Lung (tissue), 12 donors: Measurements from ENCODE around the gene CPTP. TPM values are rescaled to one million over a fixed set of nuclear protein-coding genes. Genes with fewer than 3 reads are reported as not detected.

ENCODE experiments used
- ATAC-seq: fragments of 200-7000 bp; cut with Tn5 transposase; one replicate; pipeline ENCODE4 v1.9.1; 2020; ENCODE audit warnings: moderate number of reproducible peaks; ENCODE audit not compliant: insufficient read depth, low FRiP score
- DNase-seq, 3 donors: peaks; one replicate each; pipeline ENCODE4 v3.0.0-alpha.2; 2013 to 2017
- H3K27ac ChIP-seq, 2 donors: one replicate each; pipeline ENCODE4 v1.5.1; 2013; ENCODE audit warnings: mild to moderate bottlenecking in 2 of 2, moderate library complexity in 2 of 2, control low read depth in 1 of 2, inconsistent platforms in 1 of 2, low read depth in 1 of 2, low read length in 1 of 2
- H3K27me3 ChIP-seq, 3 donors: one replicate each; pipeline ENCODE4 v1.5.1; 2013; ENCODE audit warnings: low read length in 2 of 3; ENCODE audit not compliant: control insufficient read depth in 3 of 3, insufficient read depth in 3 of 3
- H3K36me3 ChIP-seq, 4 donors: one replicate each; pipeline ENCODE4 v1.5.1; 2013; ENCODE audit warnings: low read length in 4 of 4, mild to moderate bottlenecking in 1 of 4, moderate library complexity in 1 of 4; ENCODE audit not compliant: control insufficient read depth in 4 of 4, insufficient read depth in 4 of 4
- H3K4me1 ChIP-seq, 5 donors: one replicate each; pipeline ENCODE4 v1.5.1; 2013; ENCODE audit warnings: low read length in 5 of 5, mild to moderate bottlenecking in 2 of 5, moderate library complexity in 1 of 5; ENCODE audit not compliant: control insufficient read depth in 5 of 5, insufficient read depth in 5 of 5
- H3K4me3 ChIP-seq: one replicate; pipeline ENCODE4 v1.5.1; 2013; ENCODE audit warnings: mild to moderate bottlenecking, control low read depth, moderate library complexity
- H3K9ac ChIP-seq, 2 donors: one replicate each; pipeline ENCODE4 v1.5.1; 2013; ENCODE audit warnings: low read length in 2 of 2, control low read depth in 1 of 2; ENCODE audit not compliant: insufficient read depth in 1 of 2
- H3K9me3 ChIP-seq, 4 donors: one replicate each; pipeline ENCODE4 v1.5.1; 2013; ENCODE audit warnings: low read length in 3 of 4, mild to moderate bottlenecking in 1 of 4, moderate library complexity in 1 of 4; ENCODE audit not compliant: control insufficient read depth in 4 of 4, insufficient read depth in 3 of 4
- WGBS, 2 donors: extraction: QIAGEN DNeasy Blood & Tissue Kit; methylation state at CpG; one replicate each; pipeline ENCODE4 v1.1.7; 2013; 5-methylcytosine and 5-hydroxymethylcytosine counted together
- polyA plus RNA-seq, 2 donors: library from polyadenylated mRNA; stranded (reverse); fragments of 200-250 nt; gene quantifications; one replicate each; pipeline ENCODE4 v1.2.1, GENCODE V29; 2013
- total RNA-seq, 2 donors: library from RNA; depleted of rRNA in 1 of 2; stranded (reverse); fragments of >200 nt in 1 of 2; gene quantifications; one replicate each; pipeline ENCODE4 v1.2.1, GENCODE V29; 2014 to 2021
- TF ChIP-seq, protein P1 (sequence below): IDR thresholded peaks from 2 replicates; pipeline ENCODE4 v1.5.1; 2012; ENCODE audit warnings: mild to moderate bottlenecking; ENCODE audit errors: control extremely low read depth, extremely low read depth
- donor health status: control.
- donor health status: control.
- donor health status: Bipolar disorder and iron deficiency.
- donor health status: healthy.
- donor health status: DM: yes; HTN: yes; CAD: no.

CPTP gene
- total and polyA plus RNA-seq, 4 donors: 10.9 to 32.0 (median 19.2) TPM

DNA sequence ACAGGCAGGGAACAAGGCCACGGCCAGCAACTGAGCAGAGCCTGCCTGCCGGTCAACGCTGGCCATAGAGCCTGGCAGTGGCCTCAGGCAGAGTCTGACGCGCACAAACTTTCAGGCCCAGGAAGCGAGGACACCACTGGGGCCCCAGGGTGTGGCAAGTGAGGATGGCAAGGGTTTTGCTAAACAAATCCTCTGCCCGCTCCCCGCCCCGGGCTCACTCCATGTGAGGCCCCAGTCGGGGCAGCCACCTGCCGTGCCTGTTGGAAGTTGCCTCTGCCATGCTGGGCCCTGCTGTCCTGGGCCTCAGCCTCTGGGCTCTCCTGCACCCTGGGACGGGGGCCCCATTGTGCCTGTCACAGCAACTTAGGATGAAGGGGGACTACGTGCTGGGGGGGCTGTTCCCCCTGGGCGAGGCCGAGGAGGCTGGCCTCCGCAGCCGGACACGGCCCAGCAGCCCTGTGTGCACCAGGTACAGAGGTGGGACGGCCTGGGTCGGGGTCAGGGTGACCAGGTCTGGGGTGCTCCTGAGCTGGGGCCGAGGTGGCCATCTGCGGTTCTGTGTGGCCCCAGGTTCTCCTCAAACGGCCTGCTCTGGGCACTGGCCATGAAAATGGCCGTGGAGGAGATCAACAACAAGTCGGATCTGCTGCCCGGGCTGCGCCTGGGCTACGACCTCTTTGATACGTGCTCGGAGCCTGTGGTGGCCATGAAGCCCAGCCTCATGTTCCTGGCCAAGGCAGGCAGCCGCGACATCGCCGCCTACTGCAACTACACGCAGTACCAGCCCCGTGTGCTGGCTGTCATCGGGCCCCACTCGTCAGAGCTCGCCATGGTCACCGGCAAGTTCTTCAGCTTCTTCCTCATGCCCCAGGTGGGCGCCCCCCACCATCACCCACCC, 6.7 kb downstream of the CPTP start, which contains the start of gene TAS1R3:
TSS of gene TAS1R3 (plus strand) at position 213 of the 898 bp plus-strand sequence. CDS start at position 279, 66 bp downstream.
- Histone ChIP-seq H3K27ac (peak within 1 kb of the TSS in 1 of 2 donors; percentile 6), H3K9me3 (peaks cover 0 to 5% (median 0%) of the 10 kb centered on the region in 4 donors), H3K27me3 (no peaks in the 10 kb centered on the region), H3K4me1 (peaks cover 0 to 7% (median 0%) of the 10 kb centered on the region in 5 donors), H3K4me3 (no peak within 1 kb of the TSS), H3K36me3 (peaks cover 0 to 32% (median 2%) of the 10 kb centered on the region in 4 donors), H3K9ac (no peak within 1 kb of the TSS)
- TF ChIP-seq, protein P1, sequence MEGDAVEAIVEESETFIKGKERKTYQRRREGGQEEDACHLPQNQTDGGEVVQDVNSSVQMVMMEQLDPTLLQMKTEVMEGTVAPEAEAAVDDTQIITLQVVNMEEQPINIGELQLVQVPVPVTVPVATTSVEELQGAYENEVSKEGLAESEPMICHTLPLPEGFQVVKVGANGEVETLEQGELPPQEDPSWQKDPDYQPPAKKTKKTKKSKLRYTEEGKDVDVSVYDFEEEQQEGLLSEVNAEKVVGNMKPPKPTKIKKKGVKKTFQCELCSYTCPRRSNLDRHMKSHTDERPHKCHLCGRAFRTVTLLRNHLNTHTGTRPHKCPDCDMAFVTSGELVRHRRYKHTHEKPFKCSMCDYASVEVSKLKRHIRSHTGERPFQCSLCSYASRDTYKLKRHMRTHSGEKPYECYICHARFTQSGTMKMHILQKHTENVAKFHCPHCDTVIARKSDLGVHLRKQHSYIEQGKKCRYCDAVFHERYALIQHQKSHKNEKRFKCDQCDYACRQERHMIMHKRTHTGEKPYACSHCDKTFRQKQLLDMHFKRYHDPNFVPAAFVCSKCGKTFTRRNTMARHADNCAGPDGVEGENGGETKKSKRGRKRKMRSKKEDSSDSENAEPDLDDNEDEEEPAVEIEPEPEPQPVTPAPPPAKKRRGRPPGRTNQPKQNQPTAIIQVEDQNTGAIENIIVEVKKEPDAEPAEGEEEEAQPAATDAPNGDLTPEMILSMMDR: no peak
- ATAC-seq: no peak
- WGBS, 2 donors: 71 to 81% methylated on average over 41 of the region's 41 CpGs
- DNase-seq: no peak

- Histone ChIP-seq H3K4me1 (peaks cover 0 to 4% (median 0%) of the 10 kb centered on the region in 5 donors), H3K27me3 (no peaks in the 10 kb centered on the region), H3K9me3 (peaks cover 0 to 5% (median 0%) of the 10 kb centered on the region in 4 donors), H3K27ac (no peak overlapping the region), H3K4me3 (no peak overlapping the region), H3K36me3 (peaks cover 0 to 36% (median 3%) of the 10 kb centered on the region in 4 donors), H3K9ac (no peak overlapping the region)
- TF ChIP-seq, protein P1: no peak
- DNase-seq (no peak), ATAC-seq (no peak)
- 84 to 89% methylated on average over 57 of the region's 57 CpGs for WGBS, 2 donors
Measured at GRCh38 chr1:1332031-1332755, 7.6 kb downstream of the CPTP start.

GRCh38 chr1:1332774-1333480, 8.3 kb downstream of the CPTP start:
- no peak for DNase-seq
- no peak overlapping the region for H3K27ac ChIP-seq
- TF ChIP-seq, protein P1: no peak
- H3K4me1 ChIP-seq: peaks cover 0 to 2% (median 0%) of the 10 kb centered on the region in 5 donors
- no peak overlapping the region for H3K4me3 ChIP-seq
- peak; percentile 23 for ATAC-seq
- 73 to 84% methylated on average over 48 of the region's 48 CpGs for WGBS, 2 donors
- no peak overlapping the region for H3K9ac ChIP-seq
- H3K36me3 ChIP-seq: peaks cover 0 to 35% (median 3%) of the 10 kb centered on the region in 4 donors
- no peaks in the 10 kb centered on the region for H3K27me3 ChIP-seq
- H3K9me3 ChIP-seq: peaks cover 0 to 5% (median 0%) of the 10 kb centered on the region in 4 donors
